ENCODE measurements around the gene SLC7A9.
"Not testable (repeated sequence)": the region's sequence is repeated elsewhere in the genome, so short reads cannot be mapped to it uniquely, and the experiment has no call there.

Gene SLC7A9

DNA sequence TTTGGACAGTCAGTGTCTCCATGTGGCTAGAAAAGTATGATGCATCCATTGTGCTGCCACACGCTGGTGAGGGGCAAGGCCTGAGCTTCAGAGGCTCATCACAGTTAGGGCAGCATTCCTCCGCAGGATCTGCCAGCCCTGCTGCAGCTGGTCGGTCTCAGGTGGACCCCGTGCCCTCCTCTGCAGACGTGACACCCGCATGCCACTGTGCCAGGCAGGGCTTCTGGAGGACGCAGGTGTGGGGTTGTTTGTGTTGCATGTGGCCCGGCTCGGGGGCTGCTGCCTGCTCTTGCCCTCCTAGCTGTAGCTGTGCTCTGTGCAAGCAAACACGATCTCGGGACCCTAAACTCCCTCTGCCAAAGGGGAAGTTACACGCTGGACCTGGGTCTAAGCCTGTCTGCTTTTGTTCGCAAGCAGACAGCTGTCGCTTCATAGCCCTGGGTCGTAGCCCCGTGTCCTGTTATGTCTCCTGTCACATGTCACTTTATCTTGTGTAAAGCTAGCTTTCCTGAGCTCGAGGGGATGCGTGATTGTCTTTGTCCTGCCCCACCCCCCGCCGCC is 45.3 kb downstream of the SLC7A9 start:
- no peak for DNase-seq

DNA sequence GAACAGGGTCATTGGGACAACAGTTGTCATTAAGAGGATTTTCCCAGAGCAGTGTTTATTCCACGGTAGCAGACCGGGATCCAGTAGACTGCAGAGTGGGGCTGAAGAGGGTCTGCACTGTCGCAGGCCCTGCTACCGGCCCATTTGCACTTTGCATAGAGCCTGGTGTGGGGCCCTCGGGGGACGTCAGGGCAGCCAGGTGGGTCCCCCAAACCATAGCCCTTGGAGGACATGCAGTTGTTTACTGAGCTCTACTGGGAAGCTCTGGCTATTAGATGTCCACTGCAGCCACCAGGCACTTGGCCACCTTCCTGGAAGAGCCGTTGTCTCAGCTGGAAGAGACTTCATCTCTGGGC is 45.8 kb downstream of the SLC7A9 start:
- no peak for DNase-seq

DNA sequence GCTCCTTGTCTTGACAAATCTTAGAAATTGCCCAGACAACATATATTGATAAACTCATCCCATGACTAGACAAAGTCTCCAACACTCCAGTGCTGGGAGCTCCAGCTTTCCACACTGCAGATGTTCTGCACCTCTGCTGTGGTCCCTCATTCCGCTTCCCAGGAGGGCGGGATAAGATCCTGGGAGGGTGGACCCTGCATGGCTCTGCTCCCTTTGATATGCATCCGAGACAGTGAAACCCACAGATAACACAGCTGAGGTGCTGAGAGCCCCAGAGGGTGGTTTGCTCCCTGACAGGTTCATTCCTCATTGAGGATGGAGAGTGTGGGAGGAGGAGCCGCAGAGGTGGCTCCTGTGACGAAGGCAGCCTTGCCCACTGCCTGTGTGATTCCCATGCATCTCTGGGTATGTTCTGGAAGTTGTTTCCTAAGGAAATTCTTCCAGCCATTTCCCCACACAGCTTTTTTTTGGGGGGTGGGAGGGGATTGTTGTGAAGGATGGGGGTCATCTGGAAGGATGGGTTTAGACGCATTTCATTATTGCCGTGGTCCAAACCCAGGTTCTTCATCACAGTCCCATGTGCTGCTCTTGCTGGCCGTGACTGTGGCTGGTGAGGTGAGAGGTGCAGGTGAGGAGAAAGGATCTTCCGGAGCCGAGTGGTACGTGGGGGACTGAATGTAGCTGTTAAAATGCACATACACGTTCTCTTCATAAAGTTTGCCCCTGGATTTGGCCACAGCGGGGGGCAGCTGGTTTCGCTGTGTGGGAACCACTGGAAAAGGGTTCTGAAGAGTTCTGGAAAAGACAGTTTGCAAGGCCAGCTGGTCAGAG is 46.4 kb downstream of the SLC7A9 start:
- no peak for DNase-seq

DNA sequence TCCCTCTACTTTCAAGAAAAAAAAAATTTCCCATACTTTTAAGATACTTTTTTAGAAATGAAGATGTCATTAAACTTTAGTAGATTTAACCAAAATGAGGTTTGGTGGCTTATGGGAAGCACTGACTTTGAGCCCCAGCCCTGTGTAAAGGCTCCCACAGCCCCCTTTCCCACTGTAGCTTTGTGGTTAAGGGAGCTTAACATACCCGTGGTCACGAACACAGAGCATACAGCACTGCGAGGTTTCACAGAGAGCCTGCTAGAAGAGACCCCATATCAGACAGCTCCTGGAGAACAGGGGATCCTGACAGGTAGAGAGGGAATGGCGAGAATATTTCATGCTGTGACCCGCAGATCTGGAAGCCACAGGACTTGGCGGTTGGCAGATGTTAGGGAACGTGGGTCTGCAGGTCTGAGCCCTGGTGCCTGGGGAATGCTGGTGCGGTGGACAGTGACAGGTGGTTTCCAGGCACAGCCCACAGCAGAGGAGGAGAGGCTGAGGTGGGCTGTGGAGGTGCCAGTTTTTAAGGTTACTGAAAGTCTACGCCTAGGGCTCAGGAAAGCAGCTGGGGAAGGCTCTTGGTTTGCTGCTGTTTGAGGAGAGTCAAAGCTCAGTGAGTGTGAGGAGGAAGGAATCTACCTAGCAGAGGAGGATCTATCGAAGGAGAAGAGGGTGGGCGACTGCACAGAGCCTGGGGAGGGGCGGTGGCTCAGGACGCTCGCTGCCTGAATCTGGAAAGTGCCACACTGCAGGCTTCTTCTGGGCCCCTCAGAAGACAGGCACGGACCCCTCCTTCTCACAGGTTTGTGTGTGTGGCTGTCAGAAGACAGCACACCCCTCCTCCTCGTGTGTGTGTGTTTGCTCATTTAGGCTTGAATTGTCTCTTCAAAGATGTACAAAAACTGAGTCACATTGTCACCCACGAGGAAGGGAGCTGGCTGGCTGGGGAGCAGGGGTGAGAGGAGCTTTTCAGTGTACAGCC is 49.9 kb downstream of the SLC7A9 start:
- DNase-seq: no peak

DNA sequence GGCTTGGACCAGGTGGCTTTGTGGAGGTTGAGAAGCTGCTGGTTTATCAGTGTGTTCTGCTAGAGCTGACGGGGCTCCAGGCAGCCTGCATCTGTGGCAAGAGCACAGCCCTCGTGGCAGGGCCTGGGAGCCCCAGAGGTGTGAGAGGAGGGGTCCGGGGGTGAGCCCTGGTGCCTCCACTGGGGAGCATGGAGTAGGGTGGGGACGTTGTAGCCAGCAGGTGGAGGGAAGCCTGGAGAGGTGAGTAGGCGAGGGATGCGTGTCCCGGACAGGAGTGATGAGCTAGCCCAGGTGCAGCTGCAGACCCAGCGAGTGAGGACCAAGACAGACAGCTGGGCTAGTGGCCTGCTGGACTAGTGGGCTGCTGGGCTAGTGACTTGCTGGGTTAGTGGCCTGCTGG is 51.0 kb downstream of the SLC7A9 start:
- DNase-seq: no peak

DNA sequence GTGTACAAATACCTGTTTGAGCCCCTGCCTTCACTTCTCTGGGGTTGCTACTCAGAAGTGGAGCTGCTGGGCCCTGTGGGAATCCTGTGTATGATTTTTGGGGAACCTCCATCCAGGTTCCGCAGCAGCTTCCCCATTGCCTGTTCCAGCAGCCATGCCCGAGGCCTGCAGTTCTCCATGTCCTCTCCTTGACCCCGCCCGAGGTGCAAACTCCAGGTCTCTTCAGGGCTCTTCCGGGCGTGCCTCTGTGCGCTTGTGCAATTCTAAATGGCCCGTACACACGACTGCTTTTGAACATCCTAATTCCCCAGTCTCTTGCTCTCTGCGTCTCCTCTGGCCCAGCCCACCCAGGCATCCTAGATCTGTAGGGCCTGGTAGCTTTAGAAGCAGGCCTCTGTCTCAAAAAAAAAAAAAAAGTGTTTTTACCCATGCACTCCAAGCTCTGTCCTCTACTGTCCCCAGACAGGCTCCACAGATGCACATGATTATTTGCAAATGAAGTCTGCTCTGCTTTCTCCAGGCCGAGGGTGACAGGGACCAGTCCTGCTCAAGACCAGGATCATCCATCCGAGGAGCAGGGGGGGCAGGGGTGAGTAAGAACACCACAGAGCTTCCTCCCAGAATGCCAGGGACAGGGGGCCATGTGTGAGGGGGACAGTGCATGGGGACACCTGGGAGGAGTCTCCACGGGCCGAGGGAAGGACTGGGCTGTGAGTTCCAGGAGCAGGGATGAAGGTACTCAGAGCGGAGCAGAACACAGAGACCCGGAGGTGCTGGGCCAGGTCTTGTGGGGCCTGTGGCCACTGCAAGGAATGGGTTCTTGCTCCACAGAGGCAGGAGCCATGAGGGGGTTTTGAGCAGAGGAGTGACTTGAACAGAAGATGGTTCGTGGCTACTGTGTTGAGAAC is 51.7 kb downstream of the SLC7A9 start:
- DNase-seq: no peak

DNA sequence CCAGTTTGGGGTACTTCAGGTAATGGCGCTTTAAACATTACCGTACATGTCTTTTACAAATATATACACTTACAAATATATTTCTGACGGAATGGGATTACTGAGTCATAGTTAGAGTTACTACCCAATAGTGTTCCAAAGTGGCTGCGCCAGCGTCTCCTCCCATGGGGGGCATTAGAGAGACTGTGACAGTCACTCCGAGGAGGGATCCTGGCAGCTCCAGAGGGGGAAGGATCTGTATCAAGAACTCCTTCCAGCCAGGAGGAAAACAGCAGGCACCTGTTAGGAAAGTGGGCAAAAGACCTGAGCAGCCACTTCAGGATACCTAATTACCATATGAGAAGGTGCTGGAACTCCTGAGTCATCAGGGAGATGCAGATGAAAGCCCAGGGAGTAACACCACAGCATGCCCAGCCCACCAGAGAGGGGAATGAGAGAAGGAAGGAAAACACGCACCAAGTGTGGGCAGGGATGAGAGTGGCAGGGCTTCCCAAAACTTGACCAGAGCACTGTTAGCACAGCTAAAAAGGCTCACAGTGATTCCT is 52.9 kb downstream of the SLC7A9 start:
- no peak for DNase-seq

DNA sequence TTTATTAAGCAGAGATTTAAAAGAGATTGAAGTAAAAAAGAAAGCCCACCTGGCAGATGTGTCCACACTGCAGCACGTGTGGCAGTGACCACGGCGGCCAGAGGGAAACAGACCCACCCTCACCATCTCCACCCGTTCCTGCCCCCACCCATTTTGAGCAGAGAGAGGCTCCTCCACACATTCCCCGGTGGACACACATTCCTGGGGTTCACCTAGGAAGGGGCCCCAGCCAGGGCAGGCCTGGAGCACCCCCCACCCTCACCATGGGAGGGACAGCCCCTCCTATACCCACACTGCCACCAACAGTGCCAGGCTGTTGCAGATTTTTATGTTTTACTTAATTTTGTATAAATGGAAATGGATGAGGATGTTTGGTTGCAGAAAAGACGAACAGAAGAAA is 54.9 kb downstream of the SLC7A9 start:
- no peak for DNase-seq

DNA sequence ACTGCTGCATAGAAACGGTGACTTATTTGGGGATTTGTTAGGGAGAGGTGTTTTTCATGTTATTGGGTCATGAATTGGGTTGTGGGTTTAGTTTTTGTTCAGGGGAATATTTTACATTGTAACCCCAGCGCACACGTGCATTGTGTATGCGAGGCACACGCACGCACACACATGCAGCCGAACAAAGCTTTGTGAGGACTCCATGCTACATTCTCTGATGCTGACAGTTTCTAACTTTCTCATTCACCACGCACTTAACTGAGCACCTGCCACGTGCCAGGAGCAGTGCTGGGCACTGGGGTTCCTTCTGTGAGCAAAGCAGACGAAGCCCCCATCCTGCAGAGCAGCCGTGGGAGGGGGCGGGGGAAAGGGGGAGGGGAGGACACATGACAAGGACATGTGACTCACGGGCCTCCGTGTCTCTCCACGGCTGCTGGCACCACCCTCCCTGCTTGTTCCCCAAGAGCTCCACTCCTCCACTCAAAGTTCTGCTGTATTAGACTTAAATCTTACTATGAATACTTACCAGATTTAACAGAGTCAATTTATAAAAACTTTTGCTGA is 55.6 kb downstream of the SLC7A9 start:
- DNase-seq: no peak

DNA sequence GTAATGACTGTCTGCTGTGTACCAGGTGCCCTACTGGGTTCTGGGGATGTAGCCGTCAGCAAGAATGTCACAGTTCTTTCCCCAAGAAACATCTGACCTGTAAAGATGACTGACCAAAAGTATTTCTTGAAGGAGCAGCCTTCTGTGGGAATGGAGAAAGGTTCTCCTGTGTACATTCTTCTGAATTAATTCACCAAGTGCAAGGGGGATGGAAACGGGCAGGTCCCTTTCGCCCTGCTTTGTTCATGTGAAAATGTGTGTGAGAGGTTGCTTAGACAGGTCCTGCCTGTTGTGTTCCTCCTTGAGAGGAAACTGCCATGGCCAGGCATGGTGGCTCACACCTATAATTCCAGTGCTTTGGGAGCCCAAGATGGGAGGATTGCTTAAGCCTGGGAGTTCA is 57.0 kb downstream of the SLC7A9 start:
- no peak for DNase-seq

DNA sequence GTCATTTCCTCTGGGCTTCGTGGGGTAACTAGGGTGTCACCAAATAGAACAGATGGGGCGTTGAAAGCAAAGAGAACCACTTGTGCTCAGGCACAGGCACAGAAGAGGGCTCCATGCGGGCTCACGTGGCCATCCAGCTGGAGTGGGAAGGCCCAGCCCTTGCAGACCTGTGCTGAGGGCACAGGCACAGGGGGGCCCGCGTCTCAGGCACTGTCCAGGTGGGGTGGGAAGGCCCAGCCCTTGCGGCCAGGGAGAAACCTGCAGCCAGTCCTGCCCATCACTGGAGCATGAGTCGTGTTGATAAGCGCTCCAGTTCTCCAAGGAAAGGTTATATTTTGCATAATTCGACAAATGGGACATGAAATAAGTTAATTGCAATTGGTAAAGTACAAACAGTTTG is 57.5 kb downstream of the SLC7A9 start:
- DNase-seq: no peak

DNA sequence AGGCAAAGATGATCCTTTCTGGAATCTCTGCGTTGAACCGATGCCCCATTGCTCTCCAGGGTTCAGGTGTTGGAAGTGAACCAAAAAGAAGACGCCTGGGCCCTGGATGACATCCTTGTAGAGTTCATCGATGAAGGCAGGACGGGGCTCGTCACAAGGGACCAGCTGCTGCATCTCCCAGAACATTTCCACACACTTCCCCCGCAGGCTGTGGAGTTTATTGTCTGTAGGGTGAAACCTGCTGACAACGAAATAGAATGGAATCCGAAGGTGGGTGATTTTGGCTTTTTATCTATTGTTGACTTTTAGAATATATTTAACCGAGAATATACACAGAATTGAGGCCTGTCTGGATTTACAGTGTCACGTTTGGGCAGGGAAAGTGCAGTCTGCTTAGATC is 58.4 kb downstream of the SLC7A9 start:
- no peak for DNase-seq

DNA sequence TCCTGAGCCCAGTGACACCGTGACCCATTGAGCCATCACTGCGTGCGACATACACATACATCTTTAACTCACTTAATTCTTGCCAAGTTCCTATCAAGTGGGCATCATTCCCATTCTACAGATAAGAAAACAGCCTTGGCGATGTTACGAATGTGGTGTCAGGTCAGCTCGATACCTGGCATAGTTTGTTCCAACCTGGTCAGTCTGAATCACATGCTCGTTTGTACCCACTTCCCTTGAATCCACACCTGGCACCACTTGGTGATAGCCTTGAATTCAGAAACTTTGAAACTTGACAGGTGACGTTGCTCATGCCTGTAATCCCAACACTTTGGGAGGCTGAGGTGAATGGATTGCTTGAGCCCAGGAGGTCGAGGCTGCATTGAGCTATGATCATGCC is 59.1 kb downstream of the SLC7A9 start:
- DNase-seq: no peak

DNA sequence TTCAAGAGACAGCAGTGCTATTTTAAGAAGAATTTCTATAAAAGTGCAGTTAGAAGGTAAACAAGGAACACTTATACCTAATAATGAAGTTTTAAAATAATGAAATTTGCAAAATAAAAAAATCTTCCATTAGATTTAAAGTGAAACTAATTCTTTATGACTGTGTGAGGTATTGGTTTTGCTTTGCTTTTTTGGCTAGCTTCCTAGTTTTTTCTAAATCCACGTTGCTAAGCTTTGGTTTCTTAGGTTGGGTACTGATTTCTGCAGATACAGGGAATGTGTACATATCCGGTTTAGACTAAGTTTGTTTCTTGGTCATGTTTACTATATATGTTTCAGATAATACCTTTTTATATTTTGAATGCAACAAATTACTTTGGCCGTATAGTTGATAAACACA is 59.8 kb downstream of the SLC7A9 start:
- no peak for DNase-seq

DNA sequence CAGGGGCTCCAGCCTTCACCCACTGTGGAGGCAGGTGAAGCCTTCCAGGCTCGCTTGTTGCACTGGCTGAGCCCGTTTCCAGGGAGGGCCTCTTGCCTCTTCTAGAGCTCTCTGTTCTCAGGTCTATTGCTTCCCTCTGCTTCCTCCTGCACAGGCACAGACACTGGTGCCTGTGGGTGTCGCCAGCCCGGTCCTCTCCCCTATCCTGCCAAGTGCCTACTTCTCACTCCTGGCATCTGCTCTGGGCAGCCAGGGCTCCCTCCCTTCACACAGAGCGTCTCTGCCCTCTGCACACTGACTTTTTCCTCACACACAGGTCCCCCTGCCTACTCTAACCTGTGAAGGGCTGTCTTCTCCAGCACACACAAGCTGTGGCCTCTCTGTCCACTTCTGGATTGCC is 60.3 kb downstream of the SLC7A9 start:
- no peak for DNase-seq

DNA sequence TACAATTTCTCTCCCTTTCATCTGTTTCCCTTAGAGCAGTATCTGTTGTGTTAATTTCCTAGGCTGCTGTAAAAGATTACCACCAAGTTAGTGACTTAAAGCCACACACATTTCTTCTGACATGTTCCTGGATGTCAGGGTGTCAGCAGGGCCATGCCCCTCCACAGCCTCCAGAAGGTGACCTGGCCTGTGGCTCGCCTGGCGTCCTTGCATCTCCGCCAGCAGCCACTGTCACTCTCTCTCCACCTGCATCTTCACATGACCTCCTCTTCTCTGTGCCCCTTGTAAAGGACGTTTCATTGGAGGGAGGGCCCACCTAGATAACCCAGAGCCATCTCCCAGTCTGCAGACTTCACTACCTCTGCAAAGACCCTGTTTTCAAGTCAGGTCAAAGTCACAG is 61.3 kb downstream of the SLC7A9 start:
- DNase-seq: no peak

DNA sequence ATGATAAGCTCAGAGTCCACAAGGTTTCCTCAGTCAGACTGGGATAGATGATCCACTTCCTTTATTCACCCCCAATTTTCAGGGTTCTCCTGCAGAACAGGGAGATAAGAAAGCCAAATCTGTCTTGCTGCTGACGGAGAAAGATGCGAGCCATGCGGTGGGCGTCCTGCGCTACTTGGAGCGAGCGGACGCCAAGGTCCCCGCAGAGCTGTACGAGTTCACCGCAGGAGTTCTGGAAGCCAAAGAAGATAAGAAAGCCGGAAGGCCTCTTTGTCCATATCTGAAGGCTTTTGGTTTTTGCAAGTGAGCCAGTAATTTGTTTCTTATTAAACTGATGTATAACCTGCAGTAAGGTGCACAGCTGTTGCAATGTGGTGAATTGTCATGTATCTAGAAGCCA is 66.7 kb downstream of the SLC7A9 start:
- no peak for DNase-seq

DNA sequence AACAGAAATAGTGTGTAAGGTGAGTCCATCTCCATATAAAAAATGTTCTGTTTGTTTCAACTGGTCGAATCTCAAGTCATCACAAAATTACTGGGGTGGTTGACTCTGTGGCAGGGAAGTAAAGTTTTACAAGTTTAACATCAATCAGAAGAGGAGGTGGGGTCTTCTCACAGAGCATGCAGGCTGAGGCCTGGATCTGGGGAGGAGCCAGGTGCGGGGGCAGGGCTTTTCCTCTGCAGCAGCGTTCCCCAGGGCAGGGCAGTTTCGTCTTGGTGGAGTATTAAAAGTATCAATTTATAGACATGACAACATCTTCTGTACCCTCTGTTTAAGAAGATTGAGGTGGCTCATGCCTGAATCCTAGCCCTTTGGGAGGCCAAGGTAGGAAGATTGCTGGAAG is 68.8 kb downstream of the SLC7A9 start:
- no peak for DNase-seq

DNA sequence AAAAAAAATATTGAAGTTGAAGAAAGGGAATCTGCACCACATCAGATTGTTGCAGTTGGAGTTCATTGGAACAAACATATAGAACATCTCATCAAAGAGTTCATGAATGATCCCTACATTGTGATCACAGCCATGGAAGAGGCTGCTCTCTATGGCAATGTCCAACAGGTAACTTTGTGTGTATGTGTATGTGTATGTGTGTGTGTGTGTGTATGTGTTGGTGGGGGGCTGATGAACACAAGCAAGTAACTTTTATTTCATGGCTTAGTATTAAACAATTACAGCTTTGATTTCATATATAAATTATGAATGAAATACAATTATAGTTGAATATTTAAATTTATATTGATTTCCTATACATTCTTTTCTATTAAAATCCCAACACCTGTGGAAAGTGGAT is 69.4 kb downstream of the SLC7A9 start:
- no peak for DNase-seq

DNA sequence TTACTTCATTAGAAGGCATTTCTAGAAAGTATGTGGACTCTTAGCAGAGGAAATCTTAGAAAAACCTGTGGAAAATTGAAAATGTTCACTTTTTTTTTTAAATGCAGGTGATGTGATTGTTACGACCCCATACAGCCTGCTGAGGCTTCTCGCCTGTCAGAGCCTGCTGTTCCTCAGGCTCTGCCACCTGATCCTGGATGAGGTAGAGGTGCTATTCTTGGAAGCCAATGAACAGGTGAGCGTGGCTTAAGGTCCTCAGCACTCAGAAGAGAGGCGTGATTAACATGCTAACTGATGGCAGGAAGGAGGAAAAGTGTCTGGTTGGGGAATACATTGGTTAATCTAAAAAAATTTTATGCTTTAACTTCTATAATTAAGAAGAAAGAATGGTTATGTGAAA is 71.4 kb downstream of the SLC7A9 start:
- DNase-seq: no peak

DNA sequence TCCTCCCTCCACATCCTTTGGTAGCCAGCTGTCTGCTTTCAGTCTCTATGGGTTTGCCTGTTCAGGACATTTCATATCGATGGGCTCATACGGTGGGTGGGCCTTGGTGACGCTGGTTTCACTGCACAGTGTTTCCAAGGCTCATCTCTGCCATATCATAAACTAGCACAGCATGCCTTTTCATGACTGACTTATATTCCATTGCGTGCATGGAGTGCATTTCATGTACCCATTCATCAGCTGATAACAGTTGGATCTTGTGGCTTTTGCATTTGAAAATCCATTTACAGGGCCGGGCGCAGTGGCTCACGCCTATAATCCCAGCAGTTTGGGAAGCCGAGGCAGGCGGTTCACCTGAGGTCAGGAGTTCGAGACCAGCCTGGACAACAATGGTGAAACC is 80.1 kb downstream of the SLC7A9 start:
- no peak for DNase-seq

DNA sequence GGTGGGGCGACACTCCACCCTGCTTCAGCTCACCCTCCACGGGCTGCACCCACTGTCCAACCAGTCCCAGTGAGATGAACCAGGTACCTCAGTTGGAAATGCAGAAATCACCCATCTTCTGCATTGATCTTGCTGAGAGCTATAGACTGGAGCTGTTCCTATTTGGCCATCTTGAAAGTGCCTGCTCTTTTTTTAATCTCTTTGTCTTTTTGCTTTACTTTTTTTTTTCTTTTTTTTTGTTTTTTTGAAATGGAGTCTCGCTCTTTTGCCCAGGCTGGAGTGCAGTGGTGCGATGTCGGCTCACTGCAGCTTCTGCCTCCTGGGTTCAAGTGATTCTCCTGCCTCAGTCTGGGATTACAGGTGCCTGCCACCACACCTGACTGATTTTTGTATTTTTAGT is 81.7 kb downstream of the SLC7A9 start:
- DNase-seq: not testable (repeated sequence)
